Aorta (tissue), 5 donors: ENCODE results near the gene SLC29A3. TPM values are rescaled to one million over a fixed set of nuclear protein-coding genes. Genes with fewer than 3 reads are reported as not detected.

Source experiments
- ATAC-seq: fragments of 200-7000 bp; cut with Tn5 transposase; one replicate; pipeline ENCODE4 v1.9.1; 2022; ENCODE audit warnings: moderate library complexity; ENCODE audit not compliant: low FRiP score
- DNase-seq, 2 donors: peaks; one replicate each; pipeline ENCODE4 v3.0.0-alpha.2; 2020
- H3K27ac ChIP-seq, 2 donors: one replicate each; pipeline ENCODE4 v1.5.1; 2013; ENCODE audit warnings: low read length in 2 of 2, mild to moderate bottlenecking in 2 of 2, moderate library complexity in 2 of 2, control low read depth in 1 of 2, inconsistent platforms in 1 of 2, low read depth in 1 of 2
- H3K27me3 ChIP-seq, 2 donors: one replicate each; pipeline ENCODE4 v1.6.1; 2013; ENCODE audit warnings: control low read depth in 1 of 2, low read length in 1 of 2, mild to moderate bottlenecking in 1 of 2, moderate library complexity in 1 of 2; ENCODE audit not compliant: insufficient read depth in 2 of 2, control insufficient read depth in 1 of 2
- H3K36me3 ChIP-seq, 2 donors: one replicate each; pipeline ENCODE4 v1.6.1; 2013; ENCODE audit warnings: control low read depth in 1 of 2, low read length in 1 of 2, mild to moderate bottlenecking in 1 of 2; ENCODE audit not compliant: insufficient read depth in 2 of 2, control insufficient read depth in 1 of 2
- H3K4me1 ChIP-seq, 2 donors: one replicate each; pipeline ENCODE4 v1.6.1; 2013; ENCODE audit warnings: low read length in 2 of 2, control low read depth in 1 of 2, mild to moderate bottlenecking in 1 of 2, moderate library complexity in 1 of 2; ENCODE audit not compliant: insufficient read depth in 2 of 2, control insufficient read depth in 1 of 2
- H3K4me3 ChIP-seq, 2 donors: one replicate each; pipeline ENCODE4 v1.5.1; 2013; ENCODE audit warnings: low read length in 2 of 2, control low read depth in 1 of 2, mild to moderate bottlenecking in 1 of 2
- H3K9me3 ChIP-seq: one replicate; pipeline ENCODE4 v1.6.1; 2013; ENCODE audit warnings: mild to moderate bottlenecking, low read length; ENCODE audit not compliant: control insufficient read depth
- WGBS, 2 donors: extraction: QIAGEN DNeasy Blood & Tissue Kit; methylation state at CpG; one replicate each; pipeline ENCODE4 v1.1.7; 2013; 5-methylcytosine and 5-hydroxymethylcytosine counted together
- intact Hi-C, 2 donors: fragments of 100-400 bp; cut with DNase I; formaldehyde crosslinking; loops; one replicate each; pipeline versions ENCODE4 v1.14.2 to v1.15.0; 2022
- polyA plus RNA-seq, 2 donors: library from polyadenylated mRNA; stranded (reverse); fragments of 200-250 nt; gene quantifications; one replicate each; pipeline ENCODE4 v1.2.3, GENCODE V29; 2013
- total RNA-seq, 2 donors: library from RNA; stranded (reverse); fragmentation: NEBNext Ultra II Directional; extraction: Animal tissue kit (Norgen Biotek cat#: 25700); gene quantifications; one replicate each; pipeline ENCODE4 v1.2.1, GENCODE V29; 2021
- donor health status: healthy with polysubstance abuse.
- donor health status: Bipolar disorder and iron deficiency.
- donor health status: DM: no; HTN: no; CAD: no.
- donor health status: DM: no; HTN: no; CAD: no.
- donor health status: DM: yes; HTN: yes; CAD: no.

The SLC29A3 gene
- total and polyA plus RNA-seq, 4 donors, result 2.4 to 8.8 (median 4.4) TPM

- ATAC-seq (no peak), DNase-seq (no peak)
- Histone ChIP-seq H3K4me3 (no peak overlapping the region), H3K9me3 (no peaks in the 10 kb centered on the region), H3K36me3 (no peaks in the 10 kb centered on the region), H3K27ac (no peak overlapping the region), H3K27me3 (no peaks in the 10 kb centered on the region), H3K4me1 (peaks cover 0 to 1% of the 10 kb centered on the region in 2 donors)
- intact Hi-C loops, result no loop called here
- WGBS, 2 donors, result 94 to 95% methylated on average over 5 of the region's 5 CpGs
These were observed 1.5 kb downstream of the SLC29A3 start for GRCh38 chr10:71320592-71320991.

- DNase-seq (no peak), ATAC-seq (no peak)
- no peak overlapping the region for H3K27ac ChIP-seq
- H3K9me3 ChIP-seq, result no peaks in the 10 kb centered on the region
- H3K4me1 ChIP-seq, result peaks cover 0 to 1% of the 10 kb centered on the region in 2 donors
- intact Hi-C loops, result no loop called here
- WGBS, 2 donors, result 65 to 75% methylated on average over 1 of the region's 1 CpG
- no peaks in the 10 kb centered on the region for H3K36me3 ChIP-seq
- no peak overlapping the region for H3K4me3 ChIP-seq
- no peaks in the 10 kb centered on the region for H3K27me3 ChIP-seq
These were observed 2.3 kb downstream of the SLC29A3 start for GRCh38 chr10:71321386-71321785.

DNA sequence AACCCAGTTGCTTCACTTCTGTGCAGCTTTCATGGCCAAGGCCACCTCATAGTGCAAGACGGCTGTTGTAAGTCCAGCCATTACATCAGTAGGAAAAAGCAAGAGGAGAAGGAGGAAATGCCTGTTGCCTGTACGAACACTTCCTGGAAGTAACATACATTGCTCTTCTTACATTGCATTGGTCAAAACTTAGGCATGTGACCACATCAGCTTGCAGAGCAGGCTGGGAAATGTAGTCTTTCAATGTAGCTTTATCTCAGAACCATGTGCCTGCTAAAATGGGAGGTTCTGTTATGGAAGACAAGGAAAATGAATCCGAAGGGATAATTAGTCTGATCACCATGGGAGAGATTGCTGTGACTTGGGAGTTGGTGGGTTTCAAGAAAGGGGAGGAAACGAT is 4.3 kb downstream of the SLC29A3 start:
- intact Hi-C loops, result no loop called here
- no peaks in the 10 kb centered on the region for H3K27me3 ChIP-seq

DNA sequence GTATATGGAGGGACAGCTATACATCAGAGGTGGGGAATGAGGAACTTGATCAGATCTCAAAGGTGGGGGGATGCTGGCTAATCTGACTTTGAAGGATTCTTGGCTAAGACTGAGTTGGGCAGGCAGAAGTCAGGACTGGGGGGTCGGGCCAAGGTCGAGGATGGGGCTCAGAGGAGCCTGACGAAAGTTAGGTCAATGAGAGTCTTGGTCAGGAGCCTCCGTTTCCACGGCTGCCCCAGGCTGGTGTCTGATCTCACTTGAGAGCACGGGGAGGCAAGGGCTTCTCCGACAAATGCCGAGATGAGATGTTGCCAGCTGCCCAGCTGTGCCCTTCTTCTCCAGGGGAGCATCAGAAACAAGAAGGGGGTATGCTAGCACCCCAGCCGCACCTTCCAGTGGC is 5.7 kb downstream of the SLC29A3 start:
- Histone ChIP-seq H3K4me1 (peaks cover 0 to under 1% of the 10 kb centered on the region in 2 donors), H3K27me3 (no peaks in the 10 kb centered on the region), H3K9me3 (no peaks in the 10 kb centered on the region), H3K27ac (no peak overlapping the region), H3K36me3 (peaks cover 0 to 1% of the 10 kb centered on the region in 2 donors), H3K4me3 (no peak overlapping the region)
- ATAC-seq (no peak), DNase-seq (no peak)
- 92 to 95% methylated on average over 9 of the region's 9 CpGs for WGBS, 2 donors
- intact Hi-C loops, result no loop called here

More for the DNA sequence above, 4.3 kb downstream of the SLC29A3 start:
- Histone ChIP-seq H3K27ac (no peak overlapping the region), H3K4me1 (peaks cover 0 to 1% of the 10 kb centered on the region in 2 donors), H3K36me3 (no peaks in the 10 kb centered on the region), H3K4me3 (no peak overlapping the region), H3K9me3 (no peaks in the 10 kb centered on the region)
- DNase-seq (no peak), ATAC-seq (no peak)
- 83 to 86% methylated on average over 4 of the region's 4 CpGs for WGBS, 2 donors

DNA sequence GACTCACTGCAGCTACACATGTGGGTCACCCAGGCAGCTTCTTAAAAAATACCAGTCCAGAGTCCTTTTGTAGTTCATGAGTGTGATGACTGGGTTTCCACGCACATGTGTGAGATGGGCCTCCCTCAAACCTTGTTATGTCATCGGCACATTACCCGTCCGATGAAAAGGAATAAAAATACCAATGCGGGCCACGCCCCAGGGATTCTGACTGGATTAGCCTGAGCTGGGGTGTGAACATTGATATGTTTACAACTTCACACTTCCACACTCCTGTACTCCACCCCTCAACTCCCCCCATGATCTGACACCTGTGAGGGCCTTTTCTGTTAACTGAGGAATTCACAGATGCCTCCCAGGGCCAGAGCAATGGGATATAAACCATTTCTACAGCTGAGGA is 6.2 kb downstream of the SLC29A3 start:
- WGBS, 2 donors, result 93 to 95% methylated on average over 6 of the region's 6 CpGs
- intact Hi-C loops, result no loop called here
- no peak overlapping the region for H3K27ac ChIP-seq

GRCh38 chr10:71326464-71326881 is 7.4 kb downstream of the SLC29A3 start:
- Histone ChIP-seq H3K27ac (no peak overlapping the region), H3K27me3 (no peaks in the 10 kb centered on the region), H3K4me1 (no peaks in the 10 kb centered on the region), H3K36me3 (peaks cover 0 to 1% of the 10 kb centered on the region in 2 donors), H3K4me3 (no peak overlapping the region), H3K9me3 (no peaks in the 10 kb centered on the region)
- no peak for DNase-seq
- ATAC-seq, result no peak
- 87 to 90% methylated on average over 16 of the region's 16 CpGs for WGBS, 2 donors
- intact Hi-C loops, result no loop called here

More for the DNA sequence above, 6.2 kb downstream of the SLC29A3 start:
- Histone ChIP-seq H3K36me3 (peaks cover 0 to 1% of the 10 kb centered on the region in 2 donors), H3K4me1 (no peaks in the 10 kb centered on the region), H3K9me3 (no peaks in the 10 kb centered on the region), H3K4me3 (no peak overlapping the region), H3K27me3 (no peaks in the 10 kb centered on the region)
- no peak for ATAC-seq
- no peak for DNase-seq

DNA sequence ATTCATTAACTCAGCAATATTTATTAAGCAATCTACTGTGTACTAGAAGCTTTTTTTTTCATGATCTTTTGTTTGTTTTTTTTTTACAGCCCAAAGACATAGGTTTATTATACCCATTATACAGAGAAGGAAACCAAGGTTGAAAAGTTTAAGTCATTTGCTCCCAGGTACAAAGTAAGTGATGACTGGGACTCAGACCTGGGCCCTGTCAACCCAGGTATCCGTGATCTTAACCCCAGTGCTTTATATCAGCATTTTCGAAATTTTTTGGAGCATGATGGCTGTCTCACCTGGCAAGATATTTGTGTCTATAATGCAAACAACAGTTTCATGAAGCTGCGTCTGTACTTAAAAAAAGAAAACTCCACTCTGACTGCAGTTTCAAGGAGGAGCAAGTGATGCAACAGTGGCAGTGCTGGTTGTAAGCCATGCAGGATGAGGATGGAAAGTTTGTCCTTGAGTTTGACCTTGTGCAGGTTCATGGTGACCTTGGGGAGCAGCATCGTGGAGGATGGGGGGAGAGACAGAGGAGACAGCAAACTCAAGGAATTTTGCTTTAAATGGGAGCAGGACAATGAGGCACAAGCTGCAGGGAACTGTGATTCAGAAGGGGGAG is 11.8 kb downstream of the SLC29A3 start:
- H3K36me3 ChIP-seq, result peaks cover 0 to 1% of the 10 kb centered on the region in 2 donors
- 85 to 86% methylated on average over 4 of the region's 4 CpGs for WGBS, 2 donors
- H3K9me3 ChIP-seq, result no peaks in the 10 kb centered on the region
- no peak for DNase-seq
- intact Hi-C loops, result no loop called here
- no peak overlapping the region for H3K4me3 ChIP-seq
- no peaks in the 10 kb centered on the region for H3K27me3 ChIP-seq
- H3K4me1 ChIP-seq, result no peaks in the 10 kb centered on the region
- H3K27ac ChIP-seq, result no peak overlapping the region
- ATAC-seq, result no peak

GRCh38 chr10:71331736-71332135 is 12.7 kb downstream of the SLC29A3 start:
- no peaks in the 10 kb centered on the region for H3K27me3 ChIP-seq
- no peaks in the 10 kb centered on the region for H3K9me3 ChIP-seq
- H3K27ac ChIP-seq, result no peak overlapping the region
- intact Hi-C loops, result no loop called here
- H3K4me3 ChIP-seq, result no peak overlapping the region
- H3K4me1 ChIP-seq, result no peaks in the 10 kb centered on the region
- 59 to 65% methylated on average over 4 of the region's 4 CpGs for WGBS, 2 donors
- ATAC-seq, result no peak
- no peak for DNase-seq
- H3K36me3 ChIP-seq, result peaks cover 0 to 1% of the 10 kb centered on the region in 2 donors

GRCh38 chr10:71332466-71332865 is 13.4 kb downstream of the SLC29A3 start:
- Histone ChIP-seq H3K27ac (no peak overlapping the region), H3K36me3 (peaks cover 0 to 1% of the 10 kb centered on the region in 2 donors), H3K27me3 (no peaks in the 10 kb centered on the region), H3K4me1 (no peaks in the 10 kb centered on the region), H3K4me3 (no peak overlapping the region), H3K9me3 (no peaks in the 10 kb centered on the region)
- WGBS, 2 donors, result 92 to 95% methylated on average over 5 of the region's 5 CpGs
- no peak for DNase-seq
- intact Hi-C loops, result no loop called here
- no peak for ATAC-seq
